Stomach (tissue), 4 donors: ENCODE data around the gene TTBK2.

ENCODE experiments used
- EP300 ChIP-seq: sonication (generic); formaldehyde crosslinking; IDR thresholded peaks from one replicate; pipeline ENCODE4 v1.6.1; 2017; ENCODE audit warnings: antibody characterized with exemption
- POLR2AphosphoS5 ChIP-seq, 3 donors: sonication (generic); formaldehyde crosslinking; IDR thresholded peaks; one replicate each; pipeline ENCODE4 v1.6.1; 2016; ENCODE audit warnings: antibody characterized with exemption in 3 of 3
- TF ChIP-seq, protein P1 (sequence below), 7 experiments: fragments of 450-650 bp in 4 of 7; fragments of 200-600 bp in 3 of 7; sonication (generic) in 3 of 7; IDR thresholded peaks; one replicate each; pipeline ENCODE4 v1.5.1; 2016 to 2019; ENCODE audit warnings: antibody characterized with exemption in 7 of 7, control low read depth in 2 of 7, mild to moderate bottlenecking in 1 of 7

DNA sequence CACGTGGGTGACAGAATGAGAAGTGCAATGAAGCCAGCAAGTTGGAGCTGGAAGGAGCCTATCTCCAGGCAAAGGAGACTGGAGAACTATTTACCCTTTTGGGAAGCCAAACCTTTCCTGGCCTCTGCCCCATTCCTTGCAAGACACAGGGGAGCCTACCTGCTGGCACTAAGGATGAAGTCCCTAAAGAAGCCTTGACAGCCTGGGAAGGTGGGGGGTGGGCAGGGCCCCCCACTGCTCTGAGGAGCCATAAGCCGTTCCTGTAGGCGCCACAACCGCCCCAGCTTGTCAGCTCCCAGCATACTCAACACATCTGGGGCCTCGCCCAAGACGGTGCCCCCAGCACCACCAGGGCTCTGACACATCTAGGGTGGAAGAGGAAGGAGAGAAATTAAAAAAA, 189.1 kb downstream of the TTBK2 start:
- TF ChIP-seq POLR2AphosphoS5 (IDR thresholded peaks at IDR 0.05) (no peak), EP300 (no peak)
- TF ChIP-seq, protein P1, sequence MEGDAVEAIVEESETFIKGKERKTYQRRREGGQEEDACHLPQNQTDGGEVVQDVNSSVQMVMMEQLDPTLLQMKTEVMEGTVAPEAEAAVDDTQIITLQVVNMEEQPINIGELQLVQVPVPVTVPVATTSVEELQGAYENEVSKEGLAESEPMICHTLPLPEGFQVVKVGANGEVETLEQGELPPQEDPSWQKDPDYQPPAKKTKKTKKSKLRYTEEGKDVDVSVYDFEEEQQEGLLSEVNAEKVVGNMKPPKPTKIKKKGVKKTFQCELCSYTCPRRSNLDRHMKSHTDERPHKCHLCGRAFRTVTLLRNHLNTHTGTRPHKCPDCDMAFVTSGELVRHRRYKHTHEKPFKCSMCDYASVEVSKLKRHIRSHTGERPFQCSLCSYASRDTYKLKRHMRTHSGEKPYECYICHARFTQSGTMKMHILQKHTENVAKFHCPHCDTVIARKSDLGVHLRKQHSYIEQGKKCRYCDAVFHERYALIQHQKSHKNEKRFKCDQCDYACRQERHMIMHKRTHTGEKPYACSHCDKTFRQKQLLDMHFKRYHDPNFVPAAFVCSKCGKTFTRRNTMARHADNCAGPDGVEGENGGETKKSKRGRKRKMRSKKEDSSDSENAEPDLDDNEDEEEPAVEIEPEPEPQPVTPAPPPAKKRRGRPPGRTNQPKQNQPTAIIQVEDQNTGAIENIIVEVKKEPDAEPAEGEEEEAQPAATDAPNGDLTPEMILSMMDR (IDR thresholded peaks at IDR 0.05), result no peak
